Measurements from ENCODE around the gene PCDHGA8. TPM values are rescaled to one million over a fixed set of nuclear protein-coding genes. Genes with fewer than 3 reads are reported as not detected.

The PCDHGA8 gene
- total RNA-seq: under 1 TPM; 0.14 to 0.75 TPM
- under 1 TPM; 0.02 to 0.13 TPM for polyA plus RNA-seq

DNA sequence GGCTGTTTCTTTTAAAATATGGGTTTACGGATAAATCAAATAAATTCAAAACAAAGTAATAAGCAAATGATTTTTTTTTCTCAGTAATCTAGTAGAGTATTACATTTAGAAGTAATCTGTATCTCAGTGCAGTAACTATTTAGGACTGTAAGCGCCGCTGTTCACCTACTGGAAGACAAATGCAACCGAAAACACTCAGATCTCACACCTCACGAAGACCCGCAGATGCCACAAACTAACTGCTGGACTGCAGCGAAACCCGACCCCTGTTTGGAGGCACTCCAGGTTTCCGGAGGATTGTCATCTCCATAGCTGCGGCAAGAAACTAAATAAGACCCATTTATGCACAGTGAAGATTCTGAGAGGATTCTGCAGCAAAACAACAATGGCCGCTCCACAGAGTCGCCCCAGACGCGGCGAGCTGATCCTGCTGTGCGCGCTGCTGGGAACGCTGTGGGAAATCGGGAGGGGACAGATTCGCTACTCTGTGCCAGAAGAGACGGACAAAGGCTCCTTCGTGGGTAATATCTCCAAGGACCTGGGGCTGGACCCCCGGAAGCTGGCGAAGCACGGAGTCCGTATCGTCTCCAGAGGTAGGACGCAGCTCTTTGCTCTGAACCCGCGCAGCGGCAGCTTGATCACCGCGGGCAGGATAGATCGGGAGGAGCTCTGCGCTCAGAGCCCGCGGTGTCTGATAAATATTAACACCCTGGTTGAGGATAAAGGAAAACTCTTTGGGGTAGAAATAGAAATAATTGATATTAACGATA is at the start of gene PCDHGA8:
TSS of gene PCDHGA8 (plus strand) at position 205 of the 770 bp plus-strand sequence. CDS start at position 386, 181 bp downstream.
- peaks cover 37 to 81% (median 39%) of the 10 kb centered on the region in 4 donors for H3K9me3 ChIP-seq (ENCODE audit: control insufficient read depth in 4 of 4, low read length in 3 of 4)
- H3K27me3 ChIP-seq (ENCODE audit: control insufficient read depth in 4 of 4, insufficient read depth in 4 of 4, low read length in 3 of 4): peaks cover 0 to 4% (median 0%) of the 10 kb centered on the region in 4 donors

More for the DNA sequence above, at the start of gene PCDHGA8:
- H3K4me3 ChIP-seq (ENCODE audit: low read depth in 1 of 3, low read length in 3 of 3): peak within 1 kb of the TSS in 2 of 3 donors; percentile 51 to 69
- DNase-seq (ENCODE audit: low spot score): no peak
- no peak within 1 kb of the TSS for H3K9ac ChIP-seq (ENCODE audit: low read depth in 1 of 2, low read length in 2 of 2)
- 33% methylated on average over 38 of the region's 38 CpGs for WGBS
- peaks cover 0 to 6% (median 0%) of the 10 kb centered on the region in 4 donors for H3K36me3 ChIP-seq (ENCODE audit: control insufficient read depth in 4 of 4, insufficient read depth in 3 of 4, low read depth in 1 of 4, low read length in 3 of 4)
- H3K4me1 ChIP-seq (ENCODE audit: control insufficient read depth in 4 of 4, insufficient read depth in 4 of 4, low read length in 3 of 4): peaks cover 0 to 4% (median 0%) of the 10 kb centered on the region in 4 donors
- no peak for TF ChIP-seq HNF4G (IDR thresholded peaks at IDR 0.05)
- TF ChIP-seq TAF1 (conservative IDR thresholded peaks at IDR 0.05): no peak
- TF ChIP-seq, protein P1, sequence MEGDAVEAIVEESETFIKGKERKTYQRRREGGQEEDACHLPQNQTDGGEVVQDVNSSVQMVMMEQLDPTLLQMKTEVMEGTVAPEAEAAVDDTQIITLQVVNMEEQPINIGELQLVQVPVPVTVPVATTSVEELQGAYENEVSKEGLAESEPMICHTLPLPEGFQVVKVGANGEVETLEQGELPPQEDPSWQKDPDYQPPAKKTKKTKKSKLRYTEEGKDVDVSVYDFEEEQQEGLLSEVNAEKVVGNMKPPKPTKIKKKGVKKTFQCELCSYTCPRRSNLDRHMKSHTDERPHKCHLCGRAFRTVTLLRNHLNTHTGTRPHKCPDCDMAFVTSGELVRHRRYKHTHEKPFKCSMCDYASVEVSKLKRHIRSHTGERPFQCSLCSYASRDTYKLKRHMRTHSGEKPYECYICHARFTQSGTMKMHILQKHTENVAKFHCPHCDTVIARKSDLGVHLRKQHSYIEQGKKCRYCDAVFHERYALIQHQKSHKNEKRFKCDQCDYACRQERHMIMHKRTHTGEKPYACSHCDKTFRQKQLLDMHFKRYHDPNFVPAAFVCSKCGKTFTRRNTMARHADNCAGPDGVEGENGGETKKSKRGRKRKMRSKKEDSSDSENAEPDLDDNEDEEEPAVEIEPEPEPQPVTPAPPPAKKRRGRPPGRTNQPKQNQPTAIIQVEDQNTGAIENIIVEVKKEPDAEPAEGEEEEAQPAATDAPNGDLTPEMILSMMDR (IDR thresholded peaks at IDR 0.05; ENCODE audit: low read depth, low read length, missing input control): no peak
- TF ChIP-seq SP1 (IDR thresholded peaks at IDR 0.05): no peak
- no peak for TF ChIP-seq RXRA (IDR thresholded peaks at IDR 0.05)
- TF ChIP-seq GABPA (IDR thresholded peaks at IDR 0.05 in 1 of 2, conservative IDR thresholded peaks at IDR 0.05 in 1 of 2): no peak
- TF ChIP-seq NR2F2 (IDR thresholded peaks at IDR 0.05): no peak
- TF ChIP-seq ZBTB33 (IDR thresholded peaks at IDR 0.05): no peak
- no peak for TF ChIP-seq FOXA1 (IDR thresholded peaks at IDR 0.05)
- TF ChIP-seq JUND (IDR thresholded peaks at IDR 0.05): no peak
- no peak for TF ChIP-seq EGR1 (IDR thresholded peaks at IDR 0.05; ENCODE audit: low read depth in 2 of 2)
- no peak for TF ChIP-seq REST (IDR thresholded peaks at IDR 0.05)
- TF ChIP-seq YY1 (IDR thresholded peaks at IDR 0.05): no peak
- TF ChIP-seq, protein P2, sequence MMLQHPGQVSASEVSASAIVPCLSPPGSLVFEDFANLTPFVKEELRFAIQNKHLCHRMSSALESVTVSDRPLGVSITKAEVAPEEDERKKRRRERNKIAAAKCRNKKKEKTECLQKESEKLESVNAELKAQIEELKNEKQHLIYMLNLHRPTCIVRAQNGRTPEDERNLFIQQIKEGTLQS (IDR thresholded peaks at IDR 0.05): no peak
- TF ChIP-seq MAX (IDR thresholded peaks at IDR 0.05): no peak
- no peak for TF ChIP-seq FOXA2 (IDR thresholded peaks at IDR 0.05)
- no peak for TF ChIP-seq HNF4A (conservative IDR thresholded peaks at IDR 0.05)
- no peak within 1 kb of the TSS for H3K27ac ChIP-seq (ENCODE audit: low read depth in 1 of 2, low read length in 2 of 2)

Measured in liver (tissue), 9 donors.